Measurements from ENCODE around the gene ACYP1. TPM values are rescaled to one million over a fixed set of nuclear protein-coding genes. Genes with fewer than 3 reads are reported as not detected.

The ACYP1 gene
- total and polyA plus RNA-seq, 9 of the 15 experiments (the other 6 are each of a cell fraction or from before 2014, with no cell fraction given), result 19.9 to 113 (median 52.3) TPM

GRCh38 chr14:75083271-75083670 lies 19.4 kb upstream of the ACYP1 start:
- DNase-seq (ENCODE audit: extremely low read depth in 1 of 4, low spot score in 3 of 4) (no peak), FAIRE-seq (no peak), ATAC-seq (no peak)
- in situ Hi-C loops (cut with MboI) (no loop called here), intact Hi-C loops (cut with micrococcal nuclease) (no loop called here)
- peaks cover 34% of the 10 kb centered on the region; the same call in 2 of the 3 replicates for H3K36me3 ChIP-seq (ENCODE audit: control insufficient read depth, insufficient read depth, low read length)
- H3K4me1 ChIP-seq (replicated peaks in 1 of 2; ENCODE audit: control insufficient read depth in 2 of 2, insufficient read depth in 2 of 2, low read length in 2 of 2), result no peaks in the 10 kb centered on the region
- no TSS peak for BruUV-seq (replicated peaks)
- no peaks in the 10 kb centered on the region for H4K20me1 ChIP-seq (replicated peaks; ENCODE audit: control insufficient read depth, insufficient read depth, low read length)
- ChIA-PET CTCF (ENCODE audit: low intra/inter-chr PET ratio) (no interaction called here), POLR2A (interaction anchor here (0.6 to 0.7 kb wide), 2 partner anchors 132 to 154 kb away, joined by 3 read pairs; no protein-coding TSS in a partner anchor)
- no peaks in the 10 kb centered on the region for H3K9me3 ChIP-seq (replicated peaks; ENCODE audit: control insufficient read depth, insufficient read depth, low read depth, low read length)
- no peak overlapping the region for H3K4me3 ChIP-seq
- H3K27ac ChIP-seq (ENCODE audit: extremely low read depth, low read depth, low read length), result no peak overlapping the region
- H2AFZ ChIP-seq (ENCODE audit: low read depth, low read length), result no peak overlapping the region
- H3K9me1 ChIP-seq (ENCODE audit: control insufficient read depth, insufficient read depth, low read length), result no peaks in the 10 kb centered on the region
- 50% methylated on average over 1 of the region's 1 CpG for WGBS (ENCODE audit: insufficient coverage, low coverage, missing lambda C conversion rate)
- no peak for TF ChIP-seq XRCC3 (IDR thresholded peaks at IDR 0.05)
- H3K9ac ChIP-seq (ENCODE audit: insufficient read depth in 1 of 2, low read depth in 2 of 2, low read length in 2 of 2), result no peak overlapping the region
- H3K4me2 ChIP-seq (ENCODE audit: insufficient read depth, low read length), result no peak overlapping the region
- H3K27me3 ChIP-seq (ENCODE audit: control insufficient read depth in 2 of 2, insufficient read depth in 2 of 2, low read length in 2 of 2), result no peaks in the 10 kb centered on the region
- H3K79me2 ChIP-seq (ENCODE audit: control insufficient read depth, insufficient read depth, low read length), result no peaks in the 10 kb centered on the region

DNA sequence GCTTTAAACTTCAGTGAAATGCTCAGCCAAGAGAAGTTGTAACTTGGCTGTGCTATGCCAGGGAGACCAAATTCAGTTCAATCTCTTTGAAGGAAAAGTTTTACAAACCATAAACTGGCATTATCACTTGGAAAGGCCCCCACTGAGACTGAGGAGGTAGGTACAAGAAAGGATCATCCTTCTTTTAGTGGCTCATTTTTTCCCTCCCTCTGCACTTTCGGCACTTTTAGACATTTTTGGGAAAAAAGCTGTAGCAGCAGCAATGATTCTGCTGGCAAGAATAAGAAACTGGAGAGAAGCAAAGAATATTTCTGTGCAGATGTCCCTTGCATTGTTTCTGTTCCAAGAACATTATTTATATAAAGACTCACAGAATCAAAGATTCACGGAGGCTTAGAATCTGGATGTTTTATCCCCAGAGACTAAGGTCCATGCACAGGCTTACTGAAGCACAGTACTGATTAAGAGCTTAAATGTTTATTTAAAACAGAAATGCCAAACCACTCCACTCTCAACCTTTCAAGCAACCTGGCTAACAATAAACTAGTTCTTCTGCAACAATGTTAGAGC lies 17.9 kb upstream of the ACYP1 start:
- no peak overlapping the region for H3K4me3 ChIP-seq
- in situ Hi-C loops (cut with MboI), result no loop called here
- peaks cover 20% of the 10 kb centered on the region; the same call in 1 of the 3 replicates for H3K36me3 ChIP-seq (ENCODE audit: control insufficient read depth, insufficient read depth, low read length)
- H3K9me3 ChIP-seq (replicated peaks; ENCODE audit: control insufficient read depth, insufficient read depth, low read depth, low read length), result no peaks in the 10 kb centered on the region
- BruUV-seq (replicated peaks), result no TSS peak
- H3K9me1 ChIP-seq (ENCODE audit: control insufficient read depth, insufficient read depth, low read length), result no peaks in the 10 kb centered on the region
- no peaks in the 10 kb centered on the region for H3K27me3 ChIP-seq (ENCODE audit: control insufficient read depth in 2 of 2, insufficient read depth in 2 of 2, low read length in 2 of 2)
- H3K9ac ChIP-seq (ENCODE audit: insufficient read depth in 1 of 2, low read depth in 2 of 2, low read length in 2 of 2), result no peak overlapping the region
- DNase-seq (ENCODE audit: extremely low read depth in 1 of 4, low spot score in 3 of 4), result no peak
- H2AFZ ChIP-seq (ENCODE audit: low read depth, low read length), result no peak overlapping the region
- CTCF ChIA-PET (ENCODE audit: low intra/inter-chr PET ratio), result no interaction called here
- no peaks in the 10 kb centered on the region for H3K4me1 ChIP-seq (replicated peaks in 1 of 2; ENCODE audit: control insufficient read depth in 2 of 2, insufficient read depth in 2 of 2, low read length in 2 of 2)
- intact Hi-C loops (cut with micrococcal nuclease), result no loop called here
- H4K20me1 ChIP-seq (replicated peaks; ENCODE audit: control insufficient read depth, insufficient read depth, low read length), result no peaks in the 10 kb centered on the region
- no peak overlapping the region for H3K27ac ChIP-seq (ENCODE audit: extremely low read depth, low read depth, low read length)
- H3K79me2 ChIP-seq (ENCODE audit: control insufficient read depth, insufficient read depth, low read length), result no peaks in the 10 kb centered on the region
- H3K4me2 ChIP-seq (ENCODE audit: insufficient read depth, low read length), result no peak overlapping the region
- ATAC-seq, result no peak
- POLR2A ChIA-PET, result no interaction called here
- 100% methylated on average over 2 of the region's 2 CpGs for WGBS (ENCODE audit: insufficient coverage, low coverage, missing lambda C conversion rate)
- FAIRE-seq, result no peak
- no peak for TF ChIP-seq ZBTB17 (CRISPR knock-in tag; IDR thresholded peaks at IDR 0.05)
- TF ChIP-seq, protein P1, sequence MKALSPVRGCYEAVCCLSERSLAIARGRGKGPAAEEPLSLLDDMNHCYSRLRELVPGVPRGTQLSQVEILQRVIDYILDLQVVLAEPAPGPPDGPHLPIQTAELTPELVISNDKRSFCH (CRISPR knock-in tag; IDR thresholded peaks at IDR 0.05), result no peak
- TF ChIP-seq, protein P1 (tag; IDR thresholded peaks at IDR 0.05), result no peak
- no peak for TF ChIP-seq ZNF143 (CRISPR knock-in tag; IDR thresholded peaks at IDR 0.05)
- no peak for TF ChIP-seq ZNF444 (CRISPR knock-in tag; IDR thresholded peaks at IDR 0.05)
- TF ChIP-seq POLR2G (IDR thresholded peaks at IDR 0.05; ENCODE audit: low read depth, low read length), result no peak
- no peak for TF ChIP-seq ZNF41 (CRISPR knock-in tag; conservative IDR thresholded peaks at IDR 0.05)
- TF ChIP-seq GATAD2B (IDR thresholded peaks at IDR 0.05; ENCODE audit: borderline replicate concordance), result no peak
- TF ChIP-seq ZNF609 (CRISPR knock-in tag; IDR thresholded peaks at IDR 0.05; ENCODE audit: borderline replicate concordance), result no peak
- no peak for TF ChIP-seq ELF4 (CRISPR knock-in tag; IDR thresholded peaks at IDR 0.05)
- TF ChIP-seq ZNF175 (CRISPR knock-in tag; IDR thresholded peaks at IDR 0.05; ENCODE audit: low read depth), result no peak
